CD14-positive monocyte (primary cell): Measurements from ENCODE around the gene RCAN3. TPM values are rescaled to one million over a fixed set of nuclear protein-coding genes. Genes with fewer than 3 reads are reported as not detected.

ENCODE experiments used
- DNase-seq, 3 donors: peaks; one replicate each; pipeline ENCODE4 v3.0.0-alpha.2; 2011 to 2022
- H2AFZ ChIP-seq: 2 replicates; pipeline ENCODE4 v1.6.0; 2012; ENCODE audit warnings: mild to moderate bottlenecking, low read depth, low read length, inconsistent platforms; ENCODE audit not compliant: insufficient read depth, poor library complexity, severe bottlenecking
- H3K27ac ChIP-seq, 2 donors: 1 replicate in 1 of 2; 2 replicates in 1 of 2; pipeline ENCODE4 v1.5.1; 2012 to 2013; ENCODE audit warnings: low read length in 2 of 2, control low read depth in 1 of 2, inconsistent platforms in 1 of 2, low read depth in 1 of 2, mild to moderate bottlenecking in 1 of 2
- H3K27me3 ChIP-seq, 2 donors: one replicate each; pipeline versions ENCODE4 v1.6.0 to v1.6.1; 2011 to 2013; ENCODE audit warnings: low read length in 2 of 2; ENCODE audit not compliant: control insufficient read depth in 2 of 2, insufficient read depth in 2 of 2
- H3K36me3 ChIP-seq, 2 donors: replicated peaks in 1 of 2; 1 replicate in 1 of 2; 2 replicates in 1 of 2; pipeline versions ENCODE4 v1.5.1 to v1.6.1; 2012 to 2013; ENCODE audit warnings: low read length in 2 of 2, control low read depth in 1 of 2, inconsistent platforms in 1 of 2, mild to moderate bottlenecking in 1 of 2; ENCODE audit not compliant: insufficient read depth in 2 of 2, control insufficient read depth in 1 of 2
- H3K4me1 ChIP-seq, 2 donors: 1 replicate in 1 of 2; 2 replicates in 1 of 2; pipeline versions ENCODE4 v1.5.1 to v1.6.1; 2012 to 2013; ENCODE audit warnings: low read length in 2 of 2, control low read depth in 1 of 2, inconsistent platforms in 1 of 2, mild to moderate bottlenecking in 1 of 2, moderate library complexity in 1 of 2; ENCODE audit not compliant: insufficient read depth in 2 of 2, control insufficient read depth in 1 of 2
- H3K4me2 ChIP-seq: replicated peaks from 2 replicates; pipeline ENCODE3; 2012; ENCODE audit warnings: low read length, moderate library complexity, mild to moderate bottlenecking; ENCODE audit not compliant: poor library complexity, severe bottlenecking; ENCODE audit errors: extremely low read depth
- H3K4me3 ChIP-seq, 3 experiments: fragments of 200-600 bp in 1 of 3; sonication (generic) in 1 of 3; replicated peaks in 1 of 3; 1 replicate in 2 of 3; 2 replicates in 1 of 3; pipeline ENCODE4 v1.5.1; 2011 to 2013; ENCODE audit warnings: low read length in 3 of 3, mild to moderate bottlenecking in 3 of 3, control low read depth in 2 of 3, low read depth in 2 of 3, inconsistent platforms in 1 of 3, moderate library complexity in 1 of 3
- H3K79me2 ChIP-seq: 2 replicates; pipeline ENCODE4 v1.6.0; 2012; ENCODE audit warnings: mild to moderate bottlenecking, control low read depth, inconsistent platforms, low read length, moderate library complexity; ENCODE audit not compliant: insufficient read depth
- H3K9ac ChIP-seq: 2 replicates; pipeline ENCODE4 v1.6.0; 2017; ENCODE audit warnings: low read length, mild to moderate bottlenecking; ENCODE audit not compliant: insufficient read depth, poor library complexity, severe bottlenecking
- H3K9me3 ChIP-seq, 2 donors: replicated peaks in 1 of 2; 1 replicate in 1 of 2; 2 replicates in 1 of 2; pipeline versions ENCODE4 v1.5.1 to v1.6.1; 2012 to 2013; ENCODE audit warnings: low read length in 2 of 2, control low read depth in 1 of 2; ENCODE audit not compliant: control insufficient read depth in 1 of 2, insufficient read depth in 1 of 2
- H4K20me1 ChIP-seq: 2 replicates; pipeline ENCODE4 v1.6.0; 2012; ENCODE audit warnings: mild to moderate bottlenecking, low read length, control low read depth, moderate library complexity; ENCODE audit not compliant: insufficient read depth
- H3K27ac Mint-ChIP-seq, 7 donors: one replicate each; pipeline ENCODE4 v1.8.0; 2020; ENCODE audit warnings: mild to moderate bottlenecking in 7 of 7, mixed read lengths in 7 of 7, moderate library complexity in 6 of 7, inconsistent platforms in 2 of 7
- H3K27me3 Mint-ChIP-seq, 3 donors: one replicate each; pipeline ENCODE4 v1.8.0; 2021 to 2022; ENCODE audit warnings: low read depth in 3 of 3, mild to moderate bottlenecking in 3 of 3, mixed read lengths in 3 of 3, moderate library complexity in 3 of 3, inconsistent platforms in 1 of 3
- H3K36me3 Mint-ChIP-seq, 2 donors: one replicate each; pipeline ENCODE4 v1.8.0; 2020; ENCODE audit warnings: mixed read lengths in 2 of 2, inconsistent platforms in 1 of 2, mild to moderate bottlenecking in 1 of 2
- H3K4me1 Mint-ChIP-seq: one replicate; pipeline ENCODE4 v1.8.0; 2020; ENCODE audit warnings: mild to moderate bottlenecking, mixed read lengths
- H3K4me3 Mint-ChIP-seq, 2 donors: one replicate each; pipeline ENCODE4 v1.8.0; 2020; ENCODE audit warnings: mild to moderate bottlenecking in 2 of 2, mixed read lengths in 2 of 2, moderate library complexity in 1 of 2
- H3K9me3 Mint-ChIP-seq, 7 donors: one replicate each; pipeline ENCODE4 v1.8.0; 2020 to 2022; ENCODE audit warnings: mixed read lengths in 7 of 7, mild to moderate bottlenecking in 6 of 7, moderate library complexity in 6 of 7, inconsistent platforms in 2 of 7
- CTCF ChIP-seq: fragments of 200-600 bp; IDR thresholded peaks from one replicate; pipeline ENCODE4 v1.8.0; 2022; ENCODE audit warnings: antibody characterized with exemption, mild to moderate bottlenecking
- WGBS: methylation state at CpG from one replicate; pipeline ENCODE4 v1.1.5; 2013; ENCODE audit warnings: missing lambda C conversion rate; ENCODE audit not compliant: insufficient coverage; 5-methylcytosine and 5-hydroxymethylcytosine counted together
- intact Hi-C, 2 donors: fragments of 100-400 bp; cut with micrococcal nuclease; formaldehyde crosslinking; loops; one replicate each; pipeline versions ENCODE4 v1.15.0 to v1.15.1; 2023
- polyA plus RNA-seq, 3 donors: library from polyadenylated mRNA; depleted of rRNA in 1 of 3; unstranded in 2 of 3; stranded (reverse) in 1 of 3; fragments of 300-500 nt in 2 of 3; fragments of >200 nt in 1 of 3; fragmentation: Illumina TruSeq in 2 of 3; gene quantifications; 1 replicate in 2 of 3; 2 replicates in 1 of 3; pipeline ENCODE4 v1.2.3, GENCODE V29; 2012 to 2021

The RCAN3 gene
- polyA plus RNA-seq, 3 donors: 7.1 to 9.1 (median 8.8) TPM

GRCh38 chr1:24502065-24502708, 449 bp upstream of the RCAN3 start:
- Mint-ChIP-seq H3K27me3 (peaks cover 0 to 1% (median 1%) of the 10 kb centered on the region in 3 donors), H3K27ac (peak overlapping the region; percentile 83 to 95 (median 92)), H3K36me3 (peaks cover 3 to 6% of the 10 kb centered on the region in 2 donors), H3K4me1 (peaks cover 43% of the 10 kb centered on the region), H3K4me3 (peak overlapping the region; percentile 90 to 92), H3K9me3 (no peaks in the 10 kb centered on the region)
- under 1% methylated on average over 33 of the region's 39 CpGs for WGBS
- Histone ChIP-seq H3K36me3 (no peaks in the 10 kb centered on the region), H3K4me3 (peak overlapping the region; percentile 61 to 91 (median 88)), H3K9me3 (no peaks in the 10 kb centered on the region), H2AFZ (peak overlapping the region; percentile 90), H3K4me2 (peak overlapping the region; percentile 87), H3K79me2 (peaks cover 36% of the 10 kb centered on the region), H3K27me3 (no peaks in the 10 kb centered on the region), H3K4me1 (peaks cover 20 to 34% of the 10 kb centered on the region in 2 donors), H3K27ac (peak overlapping the region; percentile 89 to 90), H3K9ac (peak overlapping the region; percentile 82), H4K20me1 (no peaks in the 10 kb centered on the region)
- DNase-seq: peak; percentile 38 to 45 (median 41)
- intact Hi-C loops: loop anchor here in 1 of 2 donors (5.0 kb wide), 1 partner anchor 85 kb away; the partner anchor contains the start of gene NIPAL3
- no peak for TF ChIP-seq CTCF

- peaks cover 0 to 1% (median 1%) of the 10 kb centered on the region in 3 donors for H3K27me3 Mint-ChIP-seq
- peaks cover 10 to 14% of the 10 kb centered on the region in 2 donors for H3K36me3 Mint-ChIP-seq
- intact Hi-C loops: loop anchor here in 1 of 2 donors (5.0 kb wide), 1 partner anchor 86 kb away; the partner anchor contains the start of gene NIPAL3
- TF ChIP-seq CTCF: no peak
- peak overlapping the region in 6 of 7 donors; percentile 5 to 88 (median 72) for H3K27ac Mint-ChIP-seq
- peak overlapping the region in 1 of 2 donors; percentile 66 for H3K27ac ChIP-seq
- H3K4me3 Mint-ChIP-seq: peak overlapping the region; percentile 97 to 98
- peaks cover 20 to 34% of the 10 kb centered on the region in 2 donors for H3K4me1 ChIP-seq
- H3K9me3 Mint-ChIP-seq: no peaks in the 10 kb centered on the region
- WGBS: 2% methylated on average over 24 of the region's 53 CpGs
- H3K36me3 ChIP-seq: no peaks in the 10 kb centered on the region
- peak overlapping the region; percentile 82 for H3K9ac ChIP-seq
- H3K4me2 ChIP-seq: peak overlapping the region; percentile 87
- no peak for DNase-seq
- H2AFZ ChIP-seq: peak overlapping the region; percentile 88
- H3K79me2 ChIP-seq: peaks cover 43% of the 10 kb centered on the region
- H3K4me3 ChIP-seq: peak overlapping the region; percentile 54 to 88 (median 61)
- H3K4me1 Mint-ChIP-seq: peaks cover 44% of the 10 kb centered on the region
- no peaks in the 10 kb centered on the region for H3K9me3 ChIP-seq
- H4K20me1 ChIP-seq: no peaks in the 10 kb centered on the region
- H3K27me3 ChIP-seq: no peaks in the 10 kb centered on the region
Observed at GRCh38 chr1:24503059-24503751, 569 bp downstream of the RCAN3 start.
